IMR-90 (cell line): Measurements from ENCODE around the gene ROMO1. TPM values are rescaled to one million over a fixed set of nuclear protein-coding genes. Genes with fewer than 3 reads are reported as not detected.
"Not testable (repeated sequence)": the region's sequence is repeated elsewhere in the genome, so short reads cannot be mapped to it uniquely, and the experiment has no call there.

Experiments used
- ATAC-seq: fragments of 200-7000 bp; cut with Tn5 transposase; 2 replicates; pipeline ENCODE4 v1.9.1; 2020; ENCODE audit warnings: low read depth, mild to moderate bottlenecking, moderate library complexity
- BruUV-seq: library from RNA; stranded (reverse); fragments of 400-500 nt; replicated peaks from 2 replicates; lab custom pipeline; 2021; lab: Mats Ljungman, UMichigan
- CTCF ChIA-PET: fragments of 300-600 bp; formaldehyde crosslinking; extraction: SDS; loops from one replicate; lab custom pipeline; 2021; ENCODE audit warnings: antibody characterized with exemption; lab: Yijun Ruan, JAX
- POLR2A ChIA-PET: fragments of 300-600 bp; sonication (Branson Sonifier 250); formaldehyde crosslinking; loops from one replicate; lab custom pipeline; 2022; ENCODE audit warnings: antibody characterized with exemption; ENCODE audit not compliant: unreplicated experiment; lab: Charles Lee
- DNase-seq: peaks from one replicate; pipeline ENCODE4 v3.0.0; 2013
- H2AFZ ChIP-seq: replicated peaks from 2 replicates; pipeline ENCODE3; 2013; ENCODE audit warnings: low read length, mild to moderate bottlenecking; ENCODE audit not compliant: poor library complexity
- H2AK5ac ChIP-seq: 2 replicates; pipeline ENCODE4 v1.6.1; 2013; ENCODE audit warnings: low read depth, low read length, inconsistent platforms
- H2AK9ac ChIP-seq: replicated peaks from 2 replicates; pipeline ENCODE3; 2013; ENCODE audit warnings: mild to moderate bottlenecking, low read depth, low read length, moderate library complexity; ENCODE audit not compliant: poor library complexity
- H2BK120ac ChIP-seq: 2 replicates; pipeline ENCODE4 v1.6.1; 2013; ENCODE audit warnings: low read depth, low read length, inconsistent platforms
- H2BK15ac ChIP-seq: 3 replicates; pipeline ENCODE4 v1.6.1; 2013; ENCODE audit warnings: low read depth, low read length, inconsistent platforms
- H2BK20ac ChIP-seq: 2 replicates; pipeline ENCODE4 v1.6.1; 2013; ENCODE audit warnings: low read depth, mild to moderate bottlenecking, inconsistent platforms, low read length, moderate library complexity
- H2BK5ac ChIP-seq: 2 replicates; pipeline ENCODE4 v1.6.1; 2013; ENCODE audit warnings: mild to moderate bottlenecking, low read depth, low read length, inconsistent platforms; ENCODE audit not compliant: poor library complexity, severe bottlenecking
- H3K14ac ChIP-seq: replicated peaks from 2 replicates; pipeline ENCODE4 v1.6.1; 2013; ENCODE audit warnings: low read depth, low read length, inconsistent platforms
- H3K18ac ChIP-seq: 2 replicates; pipeline ENCODE4 v1.6.1; 2013; ENCODE audit warnings: low read depth, low read length, control low read depth
- H3K23ac ChIP-seq: 2 replicates; pipeline ENCODE4 v1.6.1; 2013; ENCODE audit warnings: low read depth, low read length, inconsistent platforms
- H3K27ac ChIP-seq: 2 replicates; pipeline ENCODE4 v1.5.1; 2013; ENCODE audit warnings: mild to moderate bottlenecking, control low read depth, low read length; ENCODE audit not compliant: insufficient read depth
- H3K27me3 ChIP-seq: 2 replicates; pipeline ENCODE4 v1.6.1; 2013; ENCODE audit warnings: low read length; ENCODE audit not compliant: control insufficient read depth, insufficient read depth
- H3K36me3 ChIP-seq: 2 replicates; pipeline ENCODE4 v1.6.1; 2013; ENCODE audit warnings: low read length, mixed read lengths; ENCODE audit not compliant: control insufficient read depth, insufficient read depth
- H3K4ac ChIP-seq: 2 replicates; pipeline ENCODE4 v1.6.1; 2013; ENCODE audit warnings: low read depth, low read length, inconsistent platforms
- H3K4me1 ChIP-seq: 2 replicates; pipeline ENCODE4 v1.6.1; 2013; ENCODE audit warnings: low read length, mixed read lengths; ENCODE audit not compliant: control insufficient read depth, insufficient read depth
- H3K4me2 ChIP-seq: 2 replicates; pipeline ENCODE4 v1.6.1; 2013; ENCODE audit warnings: low read depth, mild to moderate bottlenecking, control low read depth, low read length, moderate library complexity
- H3K4me3 ChIP-seq: 2 replicates; pipeline ENCODE4 v1.5.1; 2013; ENCODE audit warnings: low read depth, mild to moderate bottlenecking, control low read depth, low read length, moderate library complexity; ENCODE audit not compliant: insufficient read depth
- H3K56ac ChIP-seq: 2 replicates; pipeline ENCODE4 v1.6.1; 2013; ENCODE audit warnings: low read length, inconsistent platforms; ENCODE audit not compliant: insufficient read depth; ENCODE audit errors: extremely low read depth
- H3K79me1 ChIP-seq, 2 experiments: 2 replicates each; pipeline ENCODE4 v1.6.1; 2013; ENCODE audit warnings: low read length in 2 of 2, inconsistent platforms in 1 of 2, low read depth in 1 of 2
- H3K9ac ChIP-seq: 2 replicates; pipeline ENCODE4 v1.6.1; 2013; ENCODE audit warnings: low read depth, low read length, control low read depth
- H3K9me1 ChIP-seq: 2 replicates; pipeline ENCODE4 v1.6.1; 2013; ENCODE audit warnings: low read length, inconsistent platforms; ENCODE audit not compliant: insufficient read depth
- H3K9me3 ChIP-seq: 2 replicates; pipeline ENCODE4 v1.6.1; 2013; ENCODE audit warnings: low read length; ENCODE audit not compliant: control insufficient read depth, insufficient read depth
- H4K20me1 ChIP-seq: 2 replicates; pipeline ENCODE4 v1.6.1; 2013; ENCODE audit warnings: low read length, inconsistent platforms; ENCODE audit not compliant: insufficient read depth
- H4K5ac ChIP-seq: 2 replicates; pipeline ENCODE4 v1.6.1; 2013; ENCODE audit warnings: mild to moderate bottlenecking, low read depth, low read length, control low read depth
- H4K8ac ChIP-seq, 2 experiments: 2 replicates each; pipeline ENCODE4 v1.6.1; 2013; ENCODE audit warnings: low read depth in 2 of 2, low read length in 2 of 2, control low read depth in 1 of 2, inconsistent platforms in 1 of 2
- H4K91ac ChIP-seq: 2 replicates; pipeline ENCODE4 v1.6.1; 2013; ENCODE audit warnings: low read depth, low read length, inconsistent platforms; ENCODE audit not compliant: insufficient read depth
- WGBS, 2 experiments: methylation state at CpG; one replicate each; pipeline versions ENCODE4 v1.1.5 to v1.1.7; 2013; ENCODE audit warnings: missing lambda C conversion rate in 2 of 2; ENCODE audit not compliant: insufficient read length in 1 of 2; ENCODE audit errors: extremely low coverage in 2 of 2; 5-methylcytosine and 5-hydroxymethylcytosine counted together
- dilution Hi-C: fragments of 300-500 bp; cut with HindIII; formaldehyde crosslinking; loops from one replicate; pipeline ENCODE4 v1.14.3; 2018; ENCODE audit warnings: low sequenced_read_pairs; ENCODE audit not compliant: unreplicated experiment
- in situ Hi-C: fragments of 300-500 bp; cut with MboI; formaldehyde crosslinking; loops from 3 replicates; pipeline ENCODE4 v1.14.3; 2019; ENCODE audit warnings: low sequenced_read_pairs, inconsistent platforms, mixed read lengths
- intact Hi-C: fragments of 100-400 bp; cut with micrococcal nuclease; formaldehyde crosslinking; loops from 2 replicates; pipeline ENCODE4 v1.10.0; 2022
- polyA plus RNA-seq, 3 experiments: library from polyadenylated mRNA; depleted of rRNA; stranded (reverse); fragments of >200 nt; gene quantifications; 2 replicates each; pipeline ENCODE4 v1.2.3, GENCODE V29; 2012; ENCODE audit warnings: low replicate concordance in 1 of 3
- total RNA-seq: library from RNA; depleted of rRNA; stranded (reverse); fragments of >200 nt; gene quantifications from 2 replicates; pipeline ENCODE4 v1.2.3, GENCODE V29; 2012

The ROMO1 gene
- total and polyA plus RNA-seq, 2 of the 4 experiments (the other 2 are of a cell fraction), result 223 to 555 TPM

GRCh38 chr20:35718321-35718720, 19.1 kb downstream of the ROMO1 start:
- BruUV-seq, H3K23ac ChIP-seq, H2BK20ac ChIP-seq, H2BK15ac ChIP-seq, H3K18ac ChIP-seq, H2BK120ac ChIP-seq, DNase-seq, intact Hi-C loops, H3K4me2 ChIP-seq, H3K4me1 ChIP-seq, H4K5ac ChIP-seq, H3K14ac ChIP-seq, H3K56ac ChIP-seq, H3K27ac ChIP-seq, H3K4me3 ChIP-seq, H3K9me3 ChIP-seq, H2AFZ ChIP-seq, H2AK5ac ChIP-seq, H3K4ac ChIP-seq, H3K27me3 ChIP-seq, dilution Hi-C loops, H4K8ac ChIP-seq, H2AK9ac ChIP-seq, H4K91ac ChIP-seq, in situ Hi-C loops, H3K9ac ChIP-seq: not testable (repeated sequence)
- H2BK5ac ChIP-seq, result peak overlapping the region; percentile 2
- POLR2A ChIA-PET, result interaction anchor here (0.6 kb wide), 1 partner anchor 18 kb away, joined by 3 read pairs; no protein-coding TSS in a partner anchor
- ATAC-seq, result peak; percentile 36
- H3K9me1 ChIP-seq, result peaks cover 11% of the 10 kb centered on the region
- CTCF ChIA-PET, result interaction anchor here (1.4 kb wide), 1 partner anchor 16 kb away, joined by 3 read pairs; no protein-coding TSS in a partner anchor
- H3K79me1 ChIP-seq, result peaks cover 33 to 73% of the 10 kb centered on the region in 2 experiments
- H4K20me1 ChIP-seq, result peaks cover 95% of the 10 kb centered on the region
- H3K36me3 ChIP-seq, result peaks cover 82% of the 10 kb centered on the region
- no CpG with 5 or more reads among the region's 8 CpGs for WGBS, 2 experiments
